ENCODE results near the gene NAALADL2. TPM values are rescaled to one million over a fixed set of nuclear protein-coding genes. Genes with fewer than 3 reads are reported as not detected.

The NAALADL2 gene
- total and polyA plus RNA-seq, 2 of the 4 experiments (the other 2 are of a cell fraction): 3.8 to 19.2 TPM

DNA sequence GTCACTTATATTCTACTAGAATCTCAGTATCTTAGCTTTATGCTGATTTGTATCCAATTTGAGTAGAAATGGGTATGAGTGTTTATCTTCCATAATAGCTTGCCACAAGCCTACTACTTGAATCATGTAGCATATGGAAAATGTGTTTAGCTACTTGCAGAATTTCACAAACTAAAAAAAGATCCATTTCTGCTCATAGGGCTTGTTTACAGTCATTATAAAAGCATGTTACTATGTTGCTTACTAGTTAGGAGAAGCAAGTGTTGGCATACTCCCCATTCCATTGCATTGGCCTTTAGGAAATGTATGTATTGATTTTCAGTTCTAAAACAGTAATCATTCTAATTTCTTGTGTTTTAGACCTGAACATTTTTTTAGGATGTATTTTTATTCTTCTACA is 939.2 kb downstream of the NAALADL2 start:
- Histone ChIP-seq H2AK5ac (ENCODE audit: low read depth, low read length) (no peak overlapping the region), H2BK120ac (ENCODE audit: low read depth, low read length) (no peak overlapping the region), H3K14ac (replicated peaks; ENCODE audit: low read depth, low read length) (no peak overlapping the region), H4K91ac (ENCODE audit: insufficient read depth, low read depth, low read length) (no peak overlapping the region), H3K9me3 (ENCODE audit: control insufficient read depth, insufficient read depth, low read length) (no peaks in the 10 kb centered on the region), H3K9ac (ENCODE audit: low read depth, low read length) (no peak overlapping the region), H2AK9ac (replicated peaks; ENCODE audit: low read depth, low read length, poor library complexity) (no peak overlapping the region), H3K18ac (ENCODE audit: low read depth, low read length) (no peak overlapping the region), H3K4me2 (ENCODE audit: low read depth, low read length) (no peak overlapping the region), H3K4me1 (ENCODE audit: control insufficient read depth, insufficient read depth, low read length) (no peaks in the 10 kb centered on the region), H3K56ac (ENCODE audit: extremely low read depth, insufficient read depth, low read length) (no peak overlapping the region), H3K4ac (ENCODE audit: low read depth, low read length) (no peak overlapping the region), H3K4me3 (ENCODE audit: insufficient read depth, low read depth, low read length) (no peak overlapping the region), H4K20me1 (ENCODE audit: insufficient read depth, low read length) (no peaks in the 10 kb centered on the region), H3K27me3 (ENCODE audit: control insufficient read depth, insufficient read depth, low read length) (no peaks in the 10 kb centered on the region), H3K27ac (ENCODE audit: insufficient read depth, low read length) (no peak overlapping the region), H2BK20ac (ENCODE audit: low read depth, low read length) (no peak overlapping the region), H2BK5ac (ENCODE audit: low read depth, low read length, poor library complexity, severe bottlenecking) (no peak overlapping the region), H4K8ac (ENCODE audit: low read depth in 2 of 2, low read length in 2 of 2) (no peak overlapping the region), H2AFZ (replicated peaks; ENCODE audit: low read length, poor library complexity) (no peak overlapping the region), H2BK15ac (ENCODE audit: low read depth, low read length) (no peak overlapping the region), H4K5ac (ENCODE audit: low read depth, low read length) (no peak overlapping the region), H3K9me1 (ENCODE audit: insufficient read depth, low read length) (no peaks in the 10 kb centered on the region), H3K79me1 (ENCODE audit: low read depth in 1 of 2, low read length in 2 of 2) (no peaks in the 10 kb centered on the region), H3K36me3 (ENCODE audit: control insufficient read depth, insufficient read depth, low read length) (no peaks in the 10 kb centered on the region), H3K23ac (ENCODE audit: low read depth, low read length) (no peak overlapping the region)
- DNase-seq: no peak
- CTCF ChIA-PET: no interaction called here
- POLR2A ChIA-PET (ENCODE audit: unreplicated experiment): no interaction called here
- BruUV-seq (replicated peaks): no TSS peak
- TF ChIP-seq, protein P1, sequence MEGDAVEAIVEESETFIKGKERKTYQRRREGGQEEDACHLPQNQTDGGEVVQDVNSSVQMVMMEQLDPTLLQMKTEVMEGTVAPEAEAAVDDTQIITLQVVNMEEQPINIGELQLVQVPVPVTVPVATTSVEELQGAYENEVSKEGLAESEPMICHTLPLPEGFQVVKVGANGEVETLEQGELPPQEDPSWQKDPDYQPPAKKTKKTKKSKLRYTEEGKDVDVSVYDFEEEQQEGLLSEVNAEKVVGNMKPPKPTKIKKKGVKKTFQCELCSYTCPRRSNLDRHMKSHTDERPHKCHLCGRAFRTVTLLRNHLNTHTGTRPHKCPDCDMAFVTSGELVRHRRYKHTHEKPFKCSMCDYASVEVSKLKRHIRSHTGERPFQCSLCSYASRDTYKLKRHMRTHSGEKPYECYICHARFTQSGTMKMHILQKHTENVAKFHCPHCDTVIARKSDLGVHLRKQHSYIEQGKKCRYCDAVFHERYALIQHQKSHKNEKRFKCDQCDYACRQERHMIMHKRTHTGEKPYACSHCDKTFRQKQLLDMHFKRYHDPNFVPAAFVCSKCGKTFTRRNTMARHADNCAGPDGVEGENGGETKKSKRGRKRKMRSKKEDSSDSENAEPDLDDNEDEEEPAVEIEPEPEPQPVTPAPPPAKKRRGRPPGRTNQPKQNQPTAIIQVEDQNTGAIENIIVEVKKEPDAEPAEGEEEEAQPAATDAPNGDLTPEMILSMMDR (conservative IDR thresholded peaks at IDR 0.05; ENCODE audit: low read depth, low read length): no peak
- TF ChIP-seq SMC3 (IDR thresholded peaks at IDR 0.05; ENCODE audit: low read depth, low read length): no peak
- TF ChIP-seq RFX5 (IDR thresholded peaks at IDR 0.05; ENCODE audit: low read depth, low read length): no peak
- no peak for TF ChIP-seq MAFK (IDR thresholded peaks at IDR 0.05; ENCODE audit: low read depth, low read length)
- TF ChIP-seq FOS (IDR thresholded peaks at IDR 0.05; ENCODE audit: low read depth, low read length): no peak
- TF ChIP-seq, protein P2, sequence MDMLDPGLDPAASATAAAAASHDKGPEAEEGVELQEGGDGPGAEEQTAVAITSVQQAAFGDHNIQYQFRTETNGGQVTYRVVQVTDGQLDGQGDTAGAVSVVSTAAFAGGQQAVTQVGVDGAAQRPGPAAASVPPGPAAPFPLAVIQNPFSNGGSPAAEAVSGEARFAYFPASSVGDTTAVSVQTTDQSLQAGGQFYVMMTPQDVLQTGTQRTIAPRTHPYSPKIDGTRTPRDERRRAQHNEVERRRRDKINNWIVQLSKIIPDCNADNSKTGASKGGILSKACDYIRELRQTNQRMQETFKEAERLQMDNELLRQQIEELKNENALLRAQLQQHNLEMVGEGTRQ (IDR thresholded peaks at IDR 0.05; ENCODE audit: low read depth, low read length): no peak
- TF ChIP-seq RAD21 (IDR thresholded peaks at IDR 0.05; ENCODE audit: low read length): no peak
- no peak for TF ChIP-seq RCOR1 (IDR thresholded peaks at IDR 0.05; ENCODE audit: insufficient replicate concordance, low read length)
- TF ChIP-seq, protein P3, sequence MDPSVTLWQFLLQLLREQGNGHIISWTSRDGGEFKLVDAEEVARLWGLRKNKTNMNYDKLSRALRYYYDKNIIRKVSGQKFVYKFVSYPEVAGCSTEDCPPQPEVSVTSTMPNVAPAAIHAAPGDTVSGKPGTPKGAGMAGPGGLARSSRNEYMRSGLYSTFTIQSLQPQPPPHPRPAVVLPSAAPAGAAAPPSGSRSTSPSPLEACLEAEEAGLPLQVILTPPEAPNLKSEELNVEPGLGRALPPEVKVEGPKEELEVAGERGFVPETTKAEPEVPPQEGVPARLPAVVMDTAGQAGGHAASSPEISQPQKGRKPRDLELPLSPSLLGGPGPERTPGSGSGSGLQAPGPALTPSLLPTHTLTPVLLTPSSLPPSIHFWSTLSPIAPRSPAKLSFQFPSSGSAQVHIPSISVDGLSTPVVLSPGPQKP (IDR thresholded peaks at IDR 0.05; ENCODE audit: borderline replicate concordance, low read depth, low read length): no peak
- no peak for TF ChIP-seq POLR2A (IDR thresholded peaks at IDR 0.05; ENCODE audit: low read depth, low read length)
- TF ChIP-seq BHLHE40 (IDR thresholded peaks at IDR 0.05; ENCODE audit: low read depth, low read length): no peak
- TF ChIP-seq NFE2L2 (IDR thresholded peaks at IDR 0.05; ENCODE audit: low read depth, low read length): no peak
- no peak for TF ChIP-seq CEBPB (IDR thresholded peaks at IDR 0.05; ENCODE audit: low read depth, low read length)
- TF ChIP-seq MAZ (IDR thresholded peaks at IDR 0.05; ENCODE audit: borderline replicate concordance, low read depth, low read length): no peak
- no peak for TF ChIP-seq MXI1 (IDR thresholded peaks at IDR 0.05; ENCODE audit: borderline replicate concordance, low read depth, low read length)
- no peak for TF ChIP-seq CHD1 (IDR thresholded peaks at IDR 0.05; ENCODE audit: low read depth, low read length)
- dilution Hi-C loops (cut with HindIII; ENCODE audit: low sequenced_read_pairs, unreplicated experiment): no loop called here
- in situ Hi-C loops (cut with MboI; ENCODE audit: low sequenced_read_pairs): no loop called here
- no peak for ATAC-seq (ENCODE audit: low read depth)
- intact Hi-C loops (cut with micrococcal nuclease): no loop called here

All from IMR-90 (cell line).